ENCODE measurements around the gene LTBP1.
"Not testable (repeated sequence)": the region's sequence is repeated elsewhere in the genome, so short reads cannot be mapped to it uniquely, and the experiment has no call there.

LTBP1 gene

GRCh38 chr2:33047939-33048338 is 101.2 kb downstream of the LTBP1 start:
- no peak for DNase-seq (ENCODE audit: low spot score)

DNA sequence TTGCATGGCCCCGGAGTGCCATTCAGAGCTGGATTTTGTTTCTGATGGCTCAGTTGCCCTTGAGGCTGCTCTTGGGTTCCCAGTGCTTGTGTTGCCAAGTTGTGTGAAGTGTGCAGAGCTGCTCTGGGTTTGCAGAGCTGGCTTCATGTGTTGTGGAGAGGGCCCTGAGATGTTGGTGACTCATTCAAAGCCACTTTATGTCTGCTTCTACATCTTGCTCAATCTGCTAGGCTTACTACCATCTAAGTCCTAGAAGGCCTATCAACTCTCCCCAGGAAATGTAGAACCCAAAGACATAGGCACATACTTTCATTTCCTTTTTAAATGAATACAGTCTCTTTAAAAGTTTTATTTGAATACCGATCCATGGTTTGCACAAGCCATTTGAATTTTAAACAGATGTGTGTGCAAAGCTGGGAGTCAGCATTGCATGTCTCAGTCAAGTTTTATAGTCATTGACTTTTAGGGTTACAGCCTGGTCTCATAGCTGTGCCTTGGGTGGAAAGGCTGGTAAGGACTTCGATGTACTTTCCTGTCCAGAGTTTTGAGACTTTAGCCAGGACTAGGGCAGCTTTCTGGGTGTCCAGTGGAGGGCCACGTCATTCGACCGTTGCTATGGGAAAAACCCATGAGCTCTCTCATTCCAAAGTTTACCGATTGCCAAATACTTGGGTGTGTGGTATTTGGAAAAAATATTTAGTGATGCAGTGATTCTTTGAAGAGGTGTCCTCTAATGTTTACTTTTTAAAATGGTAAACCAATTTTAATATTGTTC is 105.0 kb downstream of the LTBP1 start:
- DNase-seq (ENCODE audit: low spot score), result no peak

- DNase-seq (ENCODE audit: low spot score), result no peak
These were observed 105.6 kb downstream of the LTBP1 start for GRCh38 chr2:33052361-33052735.

DNA sequence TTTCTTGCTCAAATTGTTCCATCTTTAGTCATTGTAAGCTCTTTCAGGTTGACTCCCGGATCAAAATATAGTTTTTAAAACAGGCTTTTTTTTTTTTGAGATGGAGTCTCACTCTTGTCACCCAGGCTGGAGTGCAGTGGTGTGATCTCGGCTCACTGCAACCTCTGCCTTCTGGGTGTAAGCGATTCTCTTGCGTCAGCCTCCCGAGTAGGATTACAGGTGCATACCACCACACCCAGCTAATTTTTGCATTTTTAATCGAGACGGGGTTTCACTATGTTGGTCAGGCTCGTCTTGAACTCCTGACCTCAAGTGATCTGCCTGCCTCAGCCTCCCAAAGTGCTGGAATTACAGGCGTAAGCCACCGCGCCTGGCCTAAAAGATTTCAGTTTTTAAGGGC is 106.0 kb downstream of the LTBP1 start:
- not testable (repeated sequence) for DNase-seq (ENCODE audit: low spot score)

DNA sequence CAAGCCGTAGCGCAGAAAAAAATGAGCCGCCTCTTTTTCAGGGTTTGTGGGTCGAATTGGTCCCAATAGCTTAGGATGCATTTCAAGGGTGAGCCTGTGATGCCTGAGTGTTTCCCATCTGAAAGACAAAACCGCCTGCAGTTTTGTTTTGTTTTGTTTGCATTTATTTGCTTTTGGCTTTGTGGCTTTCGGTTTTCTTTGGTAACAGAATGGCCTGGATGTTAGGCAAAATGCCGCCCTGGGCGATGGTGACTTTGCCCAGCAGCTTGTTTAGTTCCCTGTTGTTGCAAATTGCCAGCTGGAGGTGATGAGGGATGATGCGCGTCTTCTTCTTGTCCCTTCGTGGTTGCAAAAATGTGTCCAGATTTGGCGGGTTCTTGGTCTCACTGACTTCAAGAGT is 109.4 kb downstream of the LTBP1 start:
- no peak for DNase-seq (ENCODE audit: low spot score)

GRCh38 chr2:33057307-33058028 is 110.7 kb downstream of the LTBP1 start:
- not testable (repeated sequence) for DNase-seq (ENCODE audit: low spot score)

DNA sequence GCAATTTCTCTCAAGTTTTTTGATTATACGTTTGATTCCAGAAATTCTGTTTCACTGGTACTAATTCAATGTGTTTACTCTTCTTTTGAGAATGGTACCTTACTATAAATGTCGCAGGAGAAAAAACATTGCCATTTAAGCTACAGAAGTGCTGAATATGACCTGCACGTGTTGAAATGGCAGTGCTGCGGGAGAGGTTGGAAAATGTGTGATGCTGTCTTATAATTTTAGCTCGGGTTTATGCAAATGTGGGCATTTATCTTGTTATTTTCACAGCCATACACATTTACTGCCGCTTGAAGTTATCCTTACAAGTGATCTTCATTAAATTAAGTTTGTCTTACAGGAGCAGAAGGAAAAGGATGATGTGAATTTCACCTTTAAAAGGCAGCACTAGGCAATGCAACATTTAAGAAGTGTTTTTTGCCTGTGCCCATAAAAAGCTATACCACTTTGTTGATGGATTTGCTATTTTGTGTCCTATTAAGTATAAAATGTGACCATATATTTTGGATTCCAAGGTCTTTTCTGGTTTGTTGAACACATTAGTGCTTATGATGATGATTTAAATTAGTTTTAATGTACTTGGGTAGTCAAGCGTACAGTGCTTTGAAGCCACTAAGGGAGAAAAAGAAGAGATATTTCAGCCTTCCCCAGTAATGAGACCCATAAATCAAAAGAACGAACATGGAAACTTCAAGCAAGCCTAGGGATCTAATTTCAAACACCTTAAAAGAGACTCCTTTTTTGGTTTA is 112.1 kb downstream of the LTBP1 start:
- no peak for DNase-seq (ENCODE audit: low spot score)

- DNase-seq (ENCODE audit: low spot score), result no peak
These were observed 112.9 kb downstream of the LTBP1 start for GRCh38 chr2:33059471-33060156.

- no peak for DNase-seq (ENCODE audit: low spot score)
These were observed 113.7 kb downstream of the LTBP1 start for GRCh38 chr2:33060405-33060804.

DNA sequence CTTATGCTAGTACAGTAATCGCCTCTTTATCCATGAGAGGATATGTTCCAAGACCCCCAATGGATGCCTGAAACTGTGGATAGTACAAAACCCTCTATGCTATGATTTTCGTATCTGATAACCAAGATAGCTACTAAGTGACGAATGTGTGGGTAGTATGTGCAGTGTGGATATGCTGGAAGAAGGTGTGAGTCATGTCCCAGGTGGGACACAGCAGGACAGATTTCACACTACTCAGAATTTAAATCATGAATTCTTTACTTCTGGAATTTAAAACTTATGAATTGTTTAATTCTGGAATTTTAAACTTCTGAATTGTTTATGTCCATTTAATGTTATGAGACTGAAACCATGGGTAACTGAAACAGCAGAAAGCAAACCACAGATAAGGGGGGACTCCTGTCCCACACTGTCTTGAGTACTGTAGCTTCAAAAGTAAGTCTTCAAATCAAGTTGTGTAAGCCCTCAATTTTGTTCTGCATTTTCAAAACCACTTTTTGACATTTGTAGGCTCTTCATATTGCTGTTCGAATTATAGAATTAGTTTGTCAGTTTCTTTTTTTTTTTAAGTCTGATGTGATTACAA is 116.0 kb downstream of the LTBP1 start:
- DNase-seq (ENCODE audit: low spot score), result no peak

DNA sequence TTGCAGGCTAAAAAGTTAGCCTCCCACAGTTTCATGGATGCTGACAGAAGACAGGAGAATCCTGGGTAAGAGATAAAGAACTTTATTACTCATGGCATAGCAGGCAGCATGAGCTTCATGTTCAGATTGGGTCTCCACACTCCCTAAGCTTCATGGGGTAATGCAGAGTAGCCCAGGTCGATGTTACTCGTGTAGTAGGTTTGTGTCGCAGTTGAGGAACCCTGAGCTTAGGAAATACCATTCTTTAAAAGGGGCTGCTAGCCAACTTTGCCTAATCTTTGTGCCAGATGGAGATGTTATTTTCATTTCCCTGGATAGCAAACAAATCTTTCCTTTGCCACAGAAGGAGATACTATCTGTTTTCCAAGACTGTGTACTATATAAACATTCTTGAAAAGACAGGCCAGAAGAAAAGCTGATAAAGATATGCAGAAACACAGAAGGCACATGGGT is 117.6 kb downstream of the LTBP1 start:
- DNase-seq (ENCODE audit: low spot score), result no peak

GRCh38 chr2:33067598-33067997 is 120.8 kb downstream of the LTBP1 start:
- DNase-seq (ENCODE audit: low spot score), result no peak

DNA sequence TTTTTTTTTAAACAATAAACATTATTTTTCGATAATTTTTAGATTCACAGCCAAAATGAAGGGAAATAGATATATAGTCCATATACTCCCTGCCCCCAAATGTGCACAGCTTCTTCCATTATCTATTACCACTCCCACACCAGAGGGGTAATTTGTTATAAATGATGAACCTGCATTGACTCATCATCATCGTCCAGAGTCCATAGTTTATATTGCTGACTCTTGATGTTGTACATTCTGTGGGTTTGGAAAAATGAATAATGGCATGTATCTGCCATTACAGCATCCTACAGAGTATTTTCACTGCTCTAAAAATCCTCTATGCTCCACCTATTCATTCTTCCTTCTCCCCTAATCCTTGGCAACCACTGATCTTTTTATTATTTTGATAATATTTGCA is 121.5 kb downstream of the LTBP1 start:
- DNase-seq (ENCODE audit: low spot score), result no peak

DNA sequence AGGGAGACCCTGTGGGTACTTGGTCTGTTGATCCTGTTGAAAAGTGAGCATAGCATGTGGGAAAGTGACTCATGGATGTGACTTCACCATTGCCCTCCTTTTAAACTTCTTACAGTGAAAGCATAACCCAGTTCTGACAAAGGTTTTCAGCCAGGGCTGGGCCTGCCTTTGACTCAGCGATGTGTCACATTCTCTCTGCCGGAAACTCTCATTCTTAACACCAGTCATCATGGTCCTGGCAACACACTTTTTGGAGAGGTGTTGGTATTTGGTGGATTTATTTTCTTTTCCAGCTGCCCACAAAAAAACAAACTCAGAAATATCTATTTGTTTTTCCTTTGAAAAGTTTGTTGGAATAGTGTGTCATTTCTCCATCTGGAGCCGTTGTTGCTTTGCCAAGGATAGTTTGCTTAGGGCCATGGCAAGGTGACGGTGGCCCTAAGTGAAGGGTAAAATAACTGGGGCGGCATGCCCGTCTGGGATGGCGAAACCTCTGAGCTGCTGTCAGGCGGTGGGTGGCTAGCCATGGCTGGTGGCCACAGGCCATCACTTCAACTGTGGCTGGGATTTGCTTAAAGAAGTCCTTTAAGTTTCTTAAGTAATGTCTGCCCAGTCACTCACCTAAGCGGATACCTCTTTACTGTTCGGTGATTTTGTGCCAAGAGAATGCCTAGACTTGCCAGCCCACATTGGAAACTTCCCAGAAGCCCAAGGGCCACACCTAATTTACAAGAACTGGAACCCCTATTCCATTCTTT is 123.3 kb downstream of the LTBP1 start:
- no peak for DNase-seq (ENCODE audit: low spot score)

DNA sequence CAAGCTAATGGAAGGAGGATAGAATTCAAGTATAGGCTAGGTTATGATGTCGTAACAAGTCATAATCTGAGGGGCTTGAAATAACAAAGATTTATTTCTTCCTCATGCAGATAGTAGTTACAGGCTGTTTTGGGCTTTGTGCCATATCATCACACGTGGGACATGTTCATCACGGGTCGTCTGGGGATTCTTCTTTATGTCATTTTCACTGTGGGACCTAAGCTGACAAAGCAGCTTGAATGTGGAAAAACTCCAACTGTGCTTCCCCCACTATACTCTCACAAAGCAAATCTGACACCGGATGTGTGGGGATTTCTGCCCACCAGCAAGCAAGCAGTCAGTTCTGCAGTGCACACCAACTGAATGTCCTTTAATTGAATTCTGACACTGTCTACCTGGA is 124.8 kb downstream of the LTBP1 start:
- no peak for DNase-seq (ENCODE audit: low spot score)

- no peak for DNase-seq (ENCODE audit: low spot score)
These were observed 125.9 kb downstream of the LTBP1 start for GRCh38 chr2:33072614-33073013.

GRCh38 chr2:33073018-33073417 is 126.3 kb downstream of the LTBP1 start:
- DNase-seq (ENCODE audit: low spot score), result no peak

- DNase-seq (ENCODE audit: low spot score), result no peak
These were observed 127.4 kb downstream of the LTBP1 start for GRCh38 chr2:33074197-33074596.

- no peak for DNase-seq (ENCODE audit: low spot score)
These were observed 130.6 kb downstream of the LTBP1 start for GRCh38 chr2:33077311-33077710.

DNA sequence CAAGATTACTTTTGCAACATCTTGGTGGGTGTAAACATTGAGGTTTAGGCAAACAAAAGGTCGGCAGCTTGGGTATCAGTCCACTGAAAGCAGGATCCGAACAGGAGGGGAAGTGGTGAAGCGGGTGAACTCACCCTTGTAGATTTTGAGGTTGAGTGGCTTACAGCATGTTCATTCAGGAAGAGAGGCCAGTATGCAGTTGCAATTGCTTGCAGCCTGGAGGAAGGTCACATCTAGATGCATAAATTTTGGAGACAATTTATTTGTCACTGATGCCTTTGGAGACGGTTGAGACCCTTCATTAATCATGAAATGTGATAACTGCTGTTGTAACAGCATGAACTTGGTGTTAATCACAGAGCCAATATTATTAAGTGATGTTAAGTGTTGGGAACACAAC is 131.1 kb downstream of the LTBP1 start:
- DNase-seq (ENCODE audit: low spot score), result no peak

GRCh38 chr2:33081691-33082090 is 134.9 kb downstream of the LTBP1 start:
- DNase-seq (ENCODE audit: low spot score), result no peak
